ENCODE measurements around the gene CDHR5. TPM values are rescaled to one million over a fixed set of nuclear protein-coding genes. Genes with fewer than 3 reads are reported as not detected.

The CDHR5 gene
- polyA plus RNA-seq, 1 of the 3 experiments (the other 2 are of a cell fraction), result not detected

DNA sequence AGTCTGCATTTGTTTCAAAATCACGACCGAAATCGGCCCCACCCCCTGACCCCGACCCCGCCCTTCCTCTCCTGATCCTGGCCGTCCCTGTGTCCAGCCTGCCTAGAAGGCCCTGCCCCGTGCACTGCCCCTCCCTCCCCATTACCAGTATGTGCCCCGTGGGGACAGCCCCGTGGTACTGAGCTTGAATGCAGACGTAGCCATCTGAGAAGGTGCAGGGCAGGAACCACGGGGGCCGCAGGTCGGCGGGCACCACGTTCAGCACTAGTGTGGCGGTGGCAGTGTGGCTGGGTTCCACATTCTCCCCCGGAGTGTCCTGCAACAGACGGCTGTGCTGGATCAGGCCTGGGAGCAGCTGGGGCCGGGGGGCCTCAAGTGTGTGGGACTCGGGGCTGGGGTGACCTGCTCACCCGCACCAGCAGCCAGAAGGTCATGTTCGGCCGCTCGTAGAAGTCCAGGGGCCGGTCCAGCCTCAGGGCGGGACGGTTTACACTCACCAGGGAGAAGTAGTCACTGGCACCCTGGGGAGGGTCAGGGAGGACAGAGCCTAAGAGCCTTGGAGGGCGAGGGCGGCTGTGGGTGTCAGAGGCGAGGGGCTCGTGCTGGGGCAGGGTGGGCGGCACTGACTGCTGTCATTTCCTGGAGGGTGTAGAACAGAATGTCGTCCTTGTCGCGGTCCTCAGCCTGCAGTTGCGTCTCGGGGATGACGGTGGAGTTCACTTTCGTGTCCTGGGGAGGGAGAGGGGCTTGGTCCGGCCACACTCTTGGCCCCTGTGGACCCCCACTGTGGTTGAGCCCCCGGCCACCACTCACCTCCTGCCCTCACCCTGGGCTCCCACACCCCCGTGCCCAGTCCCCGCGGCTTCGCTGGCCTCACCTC lies 3.6 kb downstream of the CDHR5 start:
- no peak overlapping the region for H3K9ac ChIP-seq
- no peaks in the 10 kb centered on the region for H3F3A ChIP-seq (replicated peaks; ENCODE audit: insufficient read depth)
- TF ChIP-seq TEAD4 (IDR thresholded peaks at IDR 0.05; ENCODE audit: borderline replicate concordance, insufficient read depth), result no peak
- no peak for TF ChIP-seq JUND (IDR thresholded peaks at IDR 0.05)
- TF ChIP-seq TCF12 (IDR thresholded peaks at IDR 0.05), result no peak
- TF ChIP-seq GATA2 (CRISPR knock-in tag; IDR thresholded peaks at IDR 0.05), result no peak
- no peak for TF ChIP-seq IRF3 (IDR thresholded peaks at IDR 0.05; ENCODE audit: low read depth, low read length)
- TF ChIP-seq EZH2phosphoT487 (IDR thresholded peaks at IDR 0.05; ENCODE audit: borderline replicate concordance, low read depth), result no peak
- TF ChIP-seq FOXM1 (IDR thresholded peaks at IDR 0.05; ENCODE audit: low read depth), result no peak
- TF ChIP-seq MAX (IDR thresholded peaks at IDR 0.05; ENCODE audit: low read depth), result no peak
- TF ChIP-seq SMC3 (IDR thresholded peaks at IDR 0.05; ENCODE audit: low read depth, low read length), result no peak
- no peak for TF ChIP-seq POLR2AphosphoS5 (IDR thresholded peaks at IDR 0.05; ENCODE audit: low read depth, low read length)
- no peak for TF ChIP-seq CHD2 (IDR thresholded peaks at IDR 0.05; ENCODE audit: low read length, partially characterized antibody)
- H3K9me2 ChIP-seq, result no peaks in the 10 kb centered on the region
- no peak overlapping the region for H3K4me2 ChIP-seq
- WGBS (ENCODE audit: low lambda C conversion rate), result 83% methylated on average over 43 of the region's 45 CpGs
- H3K9me3 ChIP-seq, result no peaks in the 10 kb centered on the region
- no peaks in the 10 kb centered on the region for H3K27me3 ChIP-seq (ENCODE audit: insufficient read depth)
- no peaks in the 10 kb centered on the region for H4K20me1 ChIP-seq (ENCODE audit: insufficient read depth)
- POLR2A ChIA-PET, result no interaction called here
- H3K36me3 ChIP-seq (replicated peaks in 1 of 2; ENCODE audit: control insufficient read depth in 1 of 2, insufficient read depth in 2 of 2, low read length in 1 of 2), result peaks cover 0 to 5% of the 10 kb centered on the region in 2 experiments
- no peaks in the 10 kb centered on the region for H3K4me1 ChIP-seq (ENCODE audit: control insufficient read depth in 1 of 2, insufficient read depth in 2 of 2, low read depth in 1 of 2, low read length in 1 of 2)
- no peak for DNase-seq
- H3K4me3 ChIP-seq (ENCODE audit: low read depth in 2 of 2, low read length in 1 of 2), result no peak overlapping the region
- CTCF ChIA-PET, result no interaction called here
- H3K27ac ChIP-seq (ENCODE audit: low read depth in 2 of 2, low read length in 1 of 2), result no peak overlapping the region
- H3K79me2 ChIP-seq (ENCODE audit: insufficient read depth), result peaks cover 5% of the 10 kb centered on the region; the same call in 1 of the 2 replicates
- H2AFZ ChIP-seq (ENCODE audit: low read depth), result no peak overlapping the region

DNA sequence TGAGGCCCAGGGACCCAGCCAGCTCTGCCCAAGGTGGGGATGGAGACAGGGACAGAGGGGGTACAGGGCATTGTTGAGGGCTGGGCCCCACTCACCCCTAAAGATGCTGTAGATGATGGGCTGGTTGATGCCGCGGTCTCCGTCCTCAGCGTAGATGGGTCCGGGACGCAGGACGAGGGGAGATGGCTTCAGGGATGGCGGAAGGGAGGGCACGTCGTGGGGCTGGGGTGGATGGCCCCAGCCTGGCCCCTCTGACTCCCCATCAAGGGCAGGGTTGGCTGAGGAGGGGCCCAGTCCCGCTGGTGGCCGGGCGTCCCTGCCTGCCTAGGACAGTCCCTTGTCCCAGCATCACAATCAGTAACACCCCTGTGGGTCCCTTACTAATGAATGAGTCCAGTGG lies 4.6 kb downstream of the CDHR5 start:
- no peak overlapping the region for H3K4me2 ChIP-seq
- no peak overlapping the region for H3K9ac ChIP-seq
- no peaks in the 10 kb centered on the region for H3F3A ChIP-seq (replicated peaks; ENCODE audit: insufficient read depth)
- no peak overlapping the region for H3K4me3 ChIP-seq (ENCODE audit: low read depth in 2 of 2, low read length in 1 of 2)
- no peak overlapping the region for H2AFZ ChIP-seq (ENCODE audit: low read depth)
- ChIA-PET CTCF (no interaction called here), POLR2A (no interaction called here)
- peaks cover 0 to 2% of the 10 kb centered on the region in 2 experiments; a peak in 1 of 4 replicates for H3K4me1 ChIP-seq (ENCODE audit: control insufficient read depth in 1 of 2, insufficient read depth in 2 of 2, low read depth in 1 of 2, low read length in 1 of 2)
- DNase-seq, result no peak
- peaks cover 0 to 5% of the 10 kb centered on the region in 2 experiments for H3K36me3 ChIP-seq (replicated peaks in 1 of 2; ENCODE audit: control insufficient read depth in 1 of 2, insufficient read depth in 2 of 2, low read length in 1 of 2)
- H4K20me1 ChIP-seq (ENCODE audit: insufficient read depth), result 0 out of 2 replicates have a peak, but pooled peaks cover 2% of the 10 kb centered on the region
- peaks cover 5% of the 10 kb centered on the region; the same call in 1 of the 2 replicates for H3K79me2 ChIP-seq (ENCODE audit: insufficient read depth)
- H3K9me3 ChIP-seq, result no peaks in the 10 kb centered on the region
- H3K27me3 ChIP-seq (ENCODE audit: insufficient read depth), result no peaks in the 10 kb centered on the region
- 100% methylated on average over 3 of the region's 13 CpGs for WGBS (ENCODE audit: low lambda C conversion rate)
- H3K27ac ChIP-seq (ENCODE audit: low read depth in 2 of 2, low read length in 1 of 2), result no peak overlapping the region
- no peaks in the 10 kb centered on the region for H3K9me2 ChIP-seq
- TF ChIP-seq YY1 (IDR thresholded peaks at IDR 0.05; ENCODE audit: low read depth) (no peak), EP300 (IDR thresholded peaks at IDR 0.05; ENCODE audit: borderline replicate concordance in 1 of 2, low read depth in 1 of 2, low read length in 1 of 2) (no peak), FOXJ3 (CRISPR knock-in tag; IDR thresholded peaks at IDR 0.05) (no peak), RXRA (IDR thresholded peaks at IDR 0.05; ENCODE audit: borderline replicate concordance, low read depth) (no peak), TCF12 (IDR thresholded peaks at IDR 0.05) (no peak), GATA2 (CRISPR knock-in tag; IDR thresholded peaks at IDR 0.05) (no peak), TEAD4 (IDR thresholded peaks at IDR 0.05; ENCODE audit: borderline replicate concordance, insufficient read depth) (no peak), MXI1 (IDR thresholded peaks at IDR 0.05; ENCODE audit: low read depth, low read length) (no peak), CHD2 (IDR thresholded peaks at IDR 0.05; ENCODE audit: low read length, partially characterized antibody) (no peak), EZH2phosphoT487 (IDR thresholded peaks at IDR 0.05; ENCODE audit: borderline replicate concordance, low read depth) (no peak), NFIC (IDR thresholded peaks at IDR 0.05; ENCODE audit: borderline replicate concordance) (no peak)
- TF ChIP-seq, protein P1, sequence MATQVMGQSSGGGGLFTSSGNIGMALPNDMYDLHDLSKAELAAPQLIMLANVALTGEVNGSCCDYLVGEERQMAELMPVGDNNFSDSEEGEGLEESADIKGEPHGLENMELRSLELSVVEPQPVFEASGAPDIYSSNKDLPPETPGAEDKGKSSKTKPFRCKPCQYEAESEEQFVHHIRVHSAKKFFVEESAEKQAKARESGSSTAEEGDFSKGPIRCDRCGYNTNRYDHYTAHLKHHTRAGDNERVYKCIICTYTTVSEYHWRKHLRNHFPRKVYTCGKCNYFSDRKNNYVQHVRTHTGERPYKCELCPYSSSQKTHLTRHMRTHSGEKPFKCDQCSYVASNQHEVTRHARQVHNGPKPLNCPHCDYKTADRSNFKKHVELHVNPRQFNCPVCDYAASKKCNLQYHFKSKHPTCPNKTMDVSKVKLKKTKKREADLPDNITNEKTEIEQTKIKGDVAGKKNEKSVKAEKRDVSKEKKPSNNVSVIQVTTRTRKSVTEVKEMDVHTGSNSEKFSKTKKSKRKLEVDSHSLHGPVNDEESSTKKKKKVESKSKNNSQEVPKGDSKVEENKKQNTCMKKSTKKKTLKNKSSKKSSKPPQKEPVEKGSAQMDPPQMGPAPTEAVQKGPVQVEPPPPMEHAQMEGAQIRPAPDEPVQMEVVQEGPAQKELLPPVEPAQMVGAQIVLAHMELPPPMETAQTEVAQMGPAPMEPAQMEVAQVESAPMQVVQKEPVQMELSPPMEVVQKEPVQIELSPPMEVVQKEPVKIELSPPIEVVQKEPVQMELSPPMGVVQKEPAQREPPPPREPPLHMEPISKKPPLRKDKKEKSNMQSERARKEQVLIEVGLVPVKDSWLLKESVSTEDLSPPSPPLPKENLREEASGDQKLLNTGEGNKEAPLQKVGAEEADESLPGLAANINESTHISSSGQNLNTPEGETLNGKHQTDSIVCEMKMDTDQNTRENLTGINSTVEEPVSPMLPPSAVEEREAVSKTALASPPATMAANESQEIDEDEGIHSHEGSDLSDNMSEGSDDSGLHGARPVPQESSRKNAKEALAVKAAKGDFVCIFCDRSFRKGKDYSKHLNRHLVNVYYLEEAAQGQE (IDR thresholded peaks at IDR 0.05; ENCODE audit: low read depth, low read length), result no peak
- TF ChIP-seq, protein P2, sequence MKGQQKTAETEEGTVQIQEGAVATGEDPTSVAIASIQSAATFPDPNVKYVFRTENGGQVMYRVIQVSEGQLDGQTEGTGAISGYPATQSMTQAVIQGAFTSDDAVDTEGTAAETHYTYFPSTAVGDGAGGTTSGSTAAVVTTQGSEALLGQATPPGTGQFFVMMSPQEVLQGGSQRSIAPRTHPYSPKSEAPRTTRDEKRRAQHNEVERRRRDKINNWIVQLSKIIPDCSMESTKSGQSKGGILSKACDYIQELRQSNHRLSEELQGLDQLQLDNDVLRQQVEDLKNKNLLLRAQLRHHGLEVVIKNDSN (IDR thresholded peaks at IDR 0.05; ENCODE audit: borderline replicate concordance, low read depth), result no peak
- TF ChIP-seq, protein P3, sequence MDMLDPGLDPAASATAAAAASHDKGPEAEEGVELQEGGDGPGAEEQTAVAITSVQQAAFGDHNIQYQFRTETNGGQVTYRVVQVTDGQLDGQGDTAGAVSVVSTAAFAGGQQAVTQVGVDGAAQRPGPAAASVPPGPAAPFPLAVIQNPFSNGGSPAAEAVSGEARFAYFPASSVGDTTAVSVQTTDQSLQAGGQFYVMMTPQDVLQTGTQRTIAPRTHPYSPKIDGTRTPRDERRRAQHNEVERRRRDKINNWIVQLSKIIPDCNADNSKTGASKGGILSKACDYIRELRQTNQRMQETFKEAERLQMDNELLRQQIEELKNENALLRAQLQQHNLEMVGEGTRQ (IDR thresholded peaks at IDR 0.05; ENCODE audit: borderline replicate concordance, low read depth, low read length), result no peak
